CD4-positive, alpha-beta T cell (primary cell): Measurements from ENCODE around the gene HTRA1. TPM values are rescaled to one million over a fixed set of nuclear protein-coding genes. Genes with fewer than 3 reads are reported as not detected.

Source experiments
- ATAC-seq: fragments of 200-7000 bp; cut with Tn5 transposase; one replicate; pipeline ENCODE4 v1.10.0; 2022; ENCODE audit warnings: mild to moderate bottlenecking; ENCODE audit not compliant: poor library complexity
- CTCF ChIA-PET: fragments of 350-600 bp; sonication (Branson Sonifier 250); formaldehyde crosslinking; loops from one replicate; lab custom pipeline; 2021; ENCODE audit warnings: antibody characterized with exemption, inconsistent platforms; lab: Charles Lee
- POLR2A ChIA-PET: fragments of 350-600 bp; sonication (Branson Sonifier 250); formaldehyde crosslinking; loops from one replicate; lab custom pipeline; 2021; ENCODE audit warnings: antibody characterized with exemption, inconsistent platforms; lab: Charles Lee
- DNase-seq, 14 experiments: peaks; one replicate each; pipeline ENCODE4 v3.0.0-alpha.2; 2013 to 2020; ENCODE audit warnings: mixed read lengths in 2 of 14
- H3K27ac ChIP-seq, 2 donors: one replicate each; pipeline versions ENCODE4 v1.5.1 to v1.7.0; 2013; ENCODE audit warnings: low read length in 2 of 2, low read depth in 1 of 2, mild to moderate bottlenecking in 1 of 2
- H3K27me3 ChIP-seq, 2 experiments: 1 replicate in 1 of 2; 2 replicates in 1 of 2; pipeline versions ENCODE4 v1.6.1 to v1.7.0; 2013; ENCODE audit warnings: low read length in 2 of 2, control low read depth in 1 of 2, mild to moderate bottlenecking in 1 of 2, moderate library complexity in 1 of 2; ENCODE audit not compliant: insufficient read depth in 2 of 2, control insufficient read depth in 1 of 2
- H3K36me3 ChIP-seq: one replicate; pipeline ENCODE4 v1.6.1; 2013; ENCODE audit warnings: low read length, control low read depth; ENCODE audit not compliant: insufficient read depth
- H3K4me1 ChIP-seq: one replicate; pipeline ENCODE4 v1.6.1; 2013; ENCODE audit warnings: low read length, control low read depth; ENCODE audit not compliant: insufficient read depth
- H3K4me3 ChIP-seq: one replicate; pipeline ENCODE4 v1.5.1; 2013; ENCODE audit warnings: mild to moderate bottlenecking, low read length, moderate library complexity
- H3K9me3 ChIP-seq, 2 experiments: 1 replicate in 1 of 2; 2 replicates in 1 of 2; pipeline versions ENCODE4 v1.6.1 to v1.7.0; 2013; ENCODE audit warnings: low read length in 2 of 2, mild to moderate bottlenecking in 2 of 2, control low read depth in 1 of 2, moderate library complexity in 1 of 2; ENCODE audit not compliant: control insufficient read depth in 1 of 2, insufficient read depth in 1 of 2
- H3K27ac Mint-ChIP-seq: one replicate; pipeline ENCODE4 v1.8.0; 2020; ENCODE audit warnings: mixed read lengths
- H3K27me3 Mint-ChIP-seq: one replicate; pipeline ENCODE4 v1.8.0; 2021; ENCODE audit warnings: mixed read lengths
- H3K36me3 Mint-ChIP-seq: one replicate; pipeline ENCODE4 v1.8.0; 2021; ENCODE audit warnings: low read depth, mixed read lengths
- H3K4me1 Mint-ChIP-seq: one replicate; pipeline ENCODE4 v1.8.0; 2021; ENCODE audit warnings: low read depth, mixed read lengths
- H3K4me3 Mint-ChIP-seq: one replicate; pipeline ENCODE4 v1.8.0; 2020; ENCODE audit warnings: mild to moderate bottlenecking, mixed read lengths
- H3K9me3 Mint-ChIP-seq: one replicate; pipeline ENCODE4 v1.8.0; 2020; ENCODE audit warnings: mixed read lengths
- CTCF ChIP-seq: fragments of 200-600 bp; IDR thresholded peaks from one replicate; pipeline ENCODE4 v1.8.0; 2022; ENCODE audit warnings: antibody characterized with exemption, mild to moderate bottlenecking
- intact Hi-C, 2 experiments: fragments of 100-400 bp; cut with DNase I in 1 of 2; cut with micrococcal nuclease in 1 of 2; formaldehyde crosslinking; loops; one replicate each; pipeline versions ENCODE4 v1.15.1 to v1.9.0; 2023 to 2025; cut with DNase I, micrococcal nuclease
- total RNA-seq, 174 experiments: library from RNA in 2 of 174; stranded (reverse) in 2 of 174; gene quantifications; one replicate each; pipeline ENCODE4 v1.2.3 and lab custom pipeline; 2021 to 2026

The HTRA1 gene
- total RNA-seq, 2 experiments from 2014 or later: not detected

- DNase-seq (no peak), ATAC-seq (no peak)
- no peaks in the 10 kb centered on the region for H3K9me3 ChIP-seq
- peaks cover 18% of the 10 kb centered on the region for H3K4me1 ChIP-seq
- no peak overlapping the region for H3K4me3 ChIP-seq
- ChIA-PET POLR2A (no interaction called here), CTCF (no interaction called here)
- H3K36me3 ChIP-seq: no peaks in the 10 kb centered on the region
- H3K27ac ChIP-seq: no peak overlapping the region
- intact Hi-C loops: no loop called here
- Mint-ChIP-seq H3K27ac (no peak overlapping the region), H3K9me3 (no peaks in the 10 kb centered on the region), H3K36me3 (no peaks in the 10 kb centered on the region), H3K4me3 (no peak overlapping the region), H3K27me3 (no peaks in the 10 kb centered on the region), H3K4me1 (peaks cover 9% of the 10 kb centered on the region)
- no peaks in the 10 kb centered on the region for H3K27me3 ChIP-seq
- no peak for TF ChIP-seq CTCF
Measured at GRCh38 chr10:122521011-122521410, 59.7 kb downstream of the HTRA1 start.

- Histone ChIP-seq H3K27me3 (no peaks in the 10 kb centered on the region), H3K4me3 (no peak overlapping the region), H3K9me3 (no peaks in the 10 kb centered on the region), H3K4me1 (peaks cover 3% of the 10 kb centered on the region), H3K27ac (no peak overlapping the region), H3K36me3 (no peaks in the 10 kb centered on the region)
- Mint-ChIP-seq H3K36me3 (no peaks in the 10 kb centered on the region), H3K27me3 (no peaks in the 10 kb centered on the region), H3K9me3 (no peaks in the 10 kb centered on the region), H3K27ac (no peak overlapping the region), H3K4me1 (no peaks in the 10 kb centered on the region), H3K4me3 (no peak overlapping the region)
- no peak for TF ChIP-seq CTCF
- ChIA-PET CTCF (no interaction called here), POLR2A (no interaction called here)
- intact Hi-C loops: loop anchor here (1.0 to 2.0 kb wide), 2 partner anchors 40 kb away; no protein-coding TSS in a partner anchor
- no peak for DNase-seq
- ATAC-seq: no peak
Measured at GRCh38 chr10:122524811-122525210, 63.5 kb downstream of the HTRA1 start.

- TF ChIP-seq CTCF: no peak
- Histone ChIP-seq H3K4me1 (peaks cover 3% of the 10 kb centered on the region), H3K36me3 (no peaks in the 10 kb centered on the region), H3K9me3 (no peaks in the 10 kb centered on the region), H3K27ac (no peak overlapping the region), H3K27me3 (no peaks in the 10 kb centered on the region), H3K4me3 (no peak overlapping the region)
- POLR2A ChIA-PET: no interaction called here
- Mint-ChIP-seq H3K4me3 (no peak overlapping the region), H3K4me1 (no peaks in the 10 kb centered on the region), H3K27ac (no peak overlapping the region), H3K27me3 (peaks cover 5% of the 10 kb centered on the region), H3K9me3 (no peaks in the 10 kb centered on the region), H3K36me3 (no peaks in the 10 kb centered on the region)
- intact Hi-C loops: loop anchor here (1.0 to 2.0 kb wide), 2 partner anchors 39 to 40 kb away; no protein-coding TSS in a partner anchor
- CTCF ChIA-PET: interaction anchor here (1.0 kb wide), 1 partner anchor 40 kb away, joined by 4 read pairs; no protein-coding TSS in a partner anchor
- DNase-seq (peak in 4 of 14 experiments; percentile 23 to 52 (median 50)), ATAC-seq (no peak)
Measured at GRCh38 chr10:122525788-122526187, 64.4 kb downstream of the HTRA1 start.
